Mesendoderm (in vitro differentiated cells): Measurements from ENCODE around the gene F10.
"Not testable (repeated sequence)": the region's sequence is repeated elsewhere in the genome, so short reads cannot be mapped to it uniquely, and the experiment has no call there.

Source experiments
- DNase-seq: peaks from one replicate; pipeline ENCODE4 v3.0.0; 2013
- H2AK5ac ChIP-seq: 2 replicates; pipeline ENCODE4 v1.6.1; 2013; ENCODE audit warnings: low read length, inconsistent platforms
- H2BK120ac ChIP-seq: 2 replicates; pipeline ENCODE4 v1.6.1; 2013; ENCODE audit warnings: low read depth, mild to moderate bottlenecking, low read length, moderate library complexity, mixed read lengths
- H2BK15ac ChIP-seq: replicated peaks from 2 replicates; pipeline ENCODE4 v1.6.1; 2013; ENCODE audit warnings: low read depth, mild to moderate bottlenecking, moderate library complexity
- H2BK5ac ChIP-seq: 2 replicates; pipeline ENCODE4 v1.6.1; 2013; ENCODE audit warnings: low read length, inconsistent platforms
- H3K18ac ChIP-seq: 2 replicates; pipeline ENCODE4 v1.6.1; 2013; ENCODE audit warnings: mild to moderate bottlenecking, low read length, mixed read lengths
- H3K23ac ChIP-seq: one replicate; pipeline ENCODE4 v1.6.1; 2013; ENCODE audit warnings: low read length
- H3K27ac ChIP-seq: 2 replicates; pipeline ENCODE4 v1.5.1; 2013; ENCODE audit warnings: low read depth, mild to moderate bottlenecking, inconsistent platforms, low read length, moderate library complexity
- H3K27me3 ChIP-seq: 2 replicates; pipeline ENCODE4 v1.6.1; 2013; ENCODE audit warnings: low read length, control low read depth, mild to moderate bottlenecking, inconsistent platforms; ENCODE audit not compliant: insufficient read depth, poor library complexity
- H3K36me3 ChIP-seq: 2 replicates; pipeline ENCODE4 v1.6.1; 2013; ENCODE audit warnings: low read length, inconsistent platforms; ENCODE audit not compliant: control insufficient read depth, insufficient read depth
- H3K4ac ChIP-seq: one replicate; pipeline ENCODE4 v1.6.1; 2013; ENCODE audit warnings: low read depth, mild to moderate bottlenecking, low read length, moderate library complexity
- H3K4me1 ChIP-seq: 2 replicates; pipeline ENCODE4 v1.6.1; 2013; ENCODE audit warnings: low read depth, low read length, inconsistent platforms; ENCODE audit not compliant: control insufficient read depth
- H3K4me2 ChIP-seq: 2 replicates; pipeline ENCODE4 v1.6.1; 2013; ENCODE audit warnings: low read length
- H3K4me3 ChIP-seq: 2 replicates; pipeline ENCODE4 v1.5.1; 2013; ENCODE audit warnings: mild to moderate bottlenecking, low read length
- H3K56ac ChIP-seq: one replicate; pipeline ENCODE4 v1.6.1; 2013; ENCODE audit warnings: low read length
- H3K79me1 ChIP-seq: 2 replicates; pipeline ENCODE4 v1.6.1; 2013; ENCODE audit warnings: low read length, inconsistent platforms
- H3K79me2 ChIP-seq: 2 replicates; pipeline ENCODE4 v1.6.1; 2013; ENCODE audit warnings: mild to moderate bottlenecking, low read length; ENCODE audit not compliant: control insufficient read depth, insufficient read depth
- H3K9ac ChIP-seq: 2 replicates; pipeline ENCODE4 v1.6.1; 2013; ENCODE audit warnings: low read length, inconsistent platforms
- H4K5ac ChIP-seq: one replicate; pipeline ENCODE4 v1.6.1; 2013; ENCODE audit warnings: low read length
- H4K8ac ChIP-seq: one replicate; pipeline ENCODE4 v1.6.1; 2013; ENCODE audit warnings: low read depth, mild to moderate bottlenecking, control low read depth, low read length, moderate library complexity
- WGBS: extraction: QIAGEN DNeasy Blood & Tissue Kit; methylation state at CpG from one replicate; pipeline ENCODE4 v1.1.7; 2013; ENCODE audit warnings: low lambda C conversion rate, missing lambda C conversion rate; ENCODE audit not compliant: insufficient coverage; ENCODE audit errors: extremely low coverage; 5-methylcytosine and 5-hydroxymethylcytosine counted together

The F10 gene

DNA sequence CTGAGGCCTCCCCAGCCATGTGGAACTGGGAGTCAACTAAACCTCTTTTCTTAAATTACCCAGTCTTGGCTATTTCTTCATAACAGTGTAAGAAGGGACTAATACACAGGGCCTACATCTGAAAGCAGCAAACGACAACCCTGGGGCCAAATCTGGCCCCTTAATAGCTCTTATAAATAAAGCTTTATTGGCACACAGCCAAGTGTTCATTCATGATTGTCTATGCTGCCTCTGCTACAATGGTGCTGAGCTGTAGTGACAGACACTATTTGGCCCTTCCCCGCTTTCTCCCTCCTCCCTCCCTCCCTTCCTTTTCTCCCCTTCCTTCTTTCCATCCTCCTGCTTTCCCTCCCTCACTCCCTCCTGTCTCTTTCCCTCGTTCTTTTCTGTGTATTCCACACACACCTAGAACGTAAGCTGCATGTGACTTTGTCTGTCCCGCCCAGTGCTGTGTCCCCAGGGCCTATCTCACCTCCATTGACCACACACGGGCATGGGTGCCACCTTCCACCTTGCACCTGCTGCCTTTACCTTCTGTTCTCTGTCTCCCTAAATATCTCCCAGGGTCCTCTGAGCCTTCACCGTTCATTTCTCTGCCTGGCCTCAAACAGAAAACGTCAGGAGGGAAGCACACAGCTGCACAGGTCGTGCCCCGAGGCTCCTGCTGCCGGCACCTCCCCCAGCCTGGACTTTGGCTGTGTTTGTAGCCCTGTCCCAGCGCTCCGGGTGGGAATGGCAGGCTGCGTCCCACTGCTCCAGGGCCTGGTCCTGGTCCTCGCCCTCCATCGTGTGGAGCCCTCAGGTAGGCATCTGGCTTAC lies 35.5 kb downstream of the F10 start, which contains the start of gene PROZ:
PROZ (plus strand) TSS at position 720 of the 819 bp plus-strand sequence; CDS start at position 733, 13 bp downstream.
- Histone ChIP-seq H3K36me3 (no peaks in the 10 kb centered on the region), H3K27ac (no peak within 1 kb of the TSS), H2BK15ac (no peak within 1 kb of the TSS), H2AK5ac (no peak within 1 kb of the TSS), H3K4ac (no peak within 1 kb of the TSS), H3K56ac (no peak within 1 kb of the TSS), H3K79me1 (no peaks in the 10 kb centered on the region), H4K8ac (no peak within 1 kb of the TSS), H3K9ac (no peak within 1 kb of the TSS), H3K4me1 (peaks cover 2% of the 10 kb centered on the region), H2BK5ac (no peak within 1 kb of the TSS), H2BK120ac (no peak within 1 kb of the TSS), H3K23ac (no peak within 1 kb of the TSS), H3K4me2 (no peak within 1 kb of the TSS), H3K79me2 (no peaks in the 10 kb centered on the region), H3K18ac (no peak within 1 kb of the TSS), H3K27me3 (no peaks in the 10 kb centered on the region), H4K5ac (no peak within 1 kb of the TSS), H3K4me3 (no peak within 1 kb of the TSS)
- DNase-seq, result no peak
- WGBS, result no CpG with 5 or more reads among the region's 16 CpGs

DNA sequence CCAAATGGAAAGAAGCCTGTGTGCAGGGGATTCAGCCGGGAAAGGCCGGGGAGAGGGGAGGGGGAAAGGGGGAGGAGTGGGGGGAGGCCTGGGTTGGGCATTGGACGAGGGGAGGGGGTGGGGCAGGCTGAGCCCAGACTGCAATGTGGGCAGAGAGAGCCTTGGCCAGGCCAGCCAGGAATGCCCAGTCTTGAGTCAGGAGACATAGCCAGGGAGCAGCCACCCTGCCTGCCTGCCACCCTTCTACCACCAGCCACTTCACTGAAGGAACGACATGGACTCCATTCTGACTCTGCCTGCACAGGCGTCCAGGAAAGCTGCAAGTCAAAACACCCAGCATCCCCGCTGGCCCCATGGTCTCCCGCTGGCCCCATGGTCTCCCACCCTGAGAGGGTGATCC lies 36.3 kb downstream of the F10 start:
- no CpG with 5 or more reads among the region's 7 CpGs for WGBS
- Histone ChIP-seq H3K79me1 (no peaks in the 10 kb centered on the region), H3K36me3 (no peaks in the 10 kb centered on the region), H3K4me3 (no peak overlapping the region), H3K4ac (no peak overlapping the region), H2AK5ac (no peak overlapping the region), H3K4me1 (peaks cover 4% of the 10 kb centered on the region), H3K23ac (no peak overlapping the region), H3K79me2 (no peaks in the 10 kb centered on the region), H2BK120ac (no peak overlapping the region), H4K5ac (no peak overlapping the region), H3K27me3 (no peaks in the 10 kb centered on the region), H4K8ac (no peak overlapping the region), H3K18ac (no peak overlapping the region), H3K4me2 (no peak overlapping the region), H2BK15ac (no peak overlapping the region), H2BK5ac (no peak overlapping the region), H3K27ac (no peak overlapping the region), H3K9ac (no peak overlapping the region), H3K56ac (no peak overlapping the region)
- DNase-seq, result no peak

DNA sequence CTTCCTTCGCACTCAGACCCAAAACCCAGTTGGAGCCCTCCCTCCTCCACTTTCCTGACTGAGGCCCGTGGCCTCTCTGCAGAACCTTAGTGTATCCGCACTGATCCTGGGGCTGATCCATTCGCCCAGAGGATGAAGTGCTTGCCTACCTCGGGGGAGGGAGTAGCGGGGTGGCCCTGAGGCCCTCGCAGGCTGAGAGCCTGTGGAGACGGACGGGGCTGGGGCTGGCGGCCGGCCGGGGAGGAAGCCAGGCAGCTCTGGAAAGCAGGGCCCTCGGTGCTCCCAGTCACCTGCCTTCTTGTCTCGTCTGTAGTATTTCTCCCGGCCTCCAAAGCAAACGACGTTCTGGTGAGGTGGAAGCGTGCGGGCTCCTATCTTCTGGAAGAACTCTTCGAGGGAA lies 37.1 kb downstream of the F10 start:
- no peak overlapping the region for H3K4me2 ChIP-seq
- H3K79me1 ChIP-seq, result no peaks in the 10 kb centered on the region
- no peak overlapping the region for H4K8ac ChIP-seq
- H3K4me3 ChIP-seq, result no peak overlapping the region
- no peaks in the 10 kb centered on the region for H3K79me2 ChIP-seq
- peaks cover 4% of the 10 kb centered on the region for H3K4me1 ChIP-seq
- no peak overlapping the region for H3K9ac ChIP-seq
- no peak overlapping the region for H3K23ac ChIP-seq
- H2BK5ac ChIP-seq, result no peak overlapping the region
- H2BK120ac ChIP-seq, result no peak overlapping the region
- H3K27me3 ChIP-seq, result no peaks in the 10 kb centered on the region
- no peak overlapping the region for H3K56ac ChIP-seq
- H3K4ac ChIP-seq, result no peak overlapping the region
- H2BK15ac ChIP-seq, result no peak overlapping the region
- WGBS, result no CpG with 5 or more reads among the region's 20 CpGs
- no peak overlapping the region for H2AK5ac ChIP-seq
- no peak overlapping the region for H4K5ac ChIP-seq
- no peaks in the 10 kb centered on the region for H3K36me3 ChIP-seq
- DNase-seq, result no peak
- H3K27ac ChIP-seq, result no peak overlapping the region
- H3K18ac ChIP-seq, result no peak overlapping the region

DNA sequence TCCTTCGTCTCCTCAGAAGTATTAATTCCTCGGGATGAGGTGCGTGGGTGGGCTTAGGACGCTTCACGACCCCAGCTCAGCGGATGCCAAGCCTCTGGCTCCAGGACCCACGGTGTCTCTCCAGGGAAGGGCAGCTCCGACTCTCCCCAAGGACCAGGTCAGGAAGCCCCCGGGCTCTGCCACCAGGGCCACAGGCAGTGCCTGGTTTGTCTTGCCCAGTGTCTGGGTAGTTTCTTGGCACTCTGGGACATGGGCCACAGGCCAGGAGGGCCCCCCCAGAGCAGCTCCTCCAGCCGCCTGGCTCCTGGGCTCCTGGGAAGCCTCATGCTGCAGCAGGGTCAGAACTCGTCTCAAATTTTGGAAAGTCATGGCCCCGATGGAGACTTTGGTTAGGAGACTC lies 38.4 kb downstream of the F10 start:
- Histone ChIP-seq H3K79me1 (no peaks in the 10 kb centered on the region), H3K4me3 (no peak overlapping the region), H4K8ac (no peak overlapping the region), H3K4me1 (peaks cover 4% of the 10 kb centered on the region), H2BK5ac (no peak overlapping the region), H2AK5ac (no peak overlapping the region), H3K23ac (no peak overlapping the region), H4K5ac (no peak overlapping the region), H2BK120ac (no peak overlapping the region), H2BK15ac (no peak overlapping the region), H3K4me2 (no peak overlapping the region), H3K4ac (no peak overlapping the region), H3K36me3 (no peaks in the 10 kb centered on the region), H3K79me2 (no peaks in the 10 kb centered on the region), H3K56ac (no peak overlapping the region), H3K9ac (no peak overlapping the region), H3K27me3 (no peaks in the 10 kb centered on the region), H3K27ac (no peak overlapping the region), H3K18ac (peak overlapping the region; percentile 28)
- DNase-seq, result no peak
- no CpG with 5 or more reads among the region's 12 CpGs for WGBS

DNA sequence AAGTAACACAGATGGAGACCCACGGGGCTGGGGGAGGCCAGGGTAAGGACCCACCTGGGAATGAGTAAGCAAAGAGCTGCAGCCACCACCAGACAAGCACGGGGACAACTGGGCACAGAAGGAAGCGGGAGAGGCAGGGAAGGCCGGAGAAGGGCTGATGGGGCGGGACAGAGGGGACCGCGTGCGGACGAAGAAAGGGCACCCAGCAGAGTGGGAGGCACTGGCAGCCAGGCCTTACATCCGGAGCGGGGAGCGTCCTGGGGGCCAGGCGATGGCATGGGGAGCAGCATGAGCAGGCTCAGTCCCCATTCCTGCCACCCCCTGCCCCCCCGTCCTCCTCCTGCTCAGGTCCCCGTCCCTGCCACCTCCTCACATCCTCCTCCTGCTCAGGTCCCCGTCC lies 38.8 kb downstream of the F10 start:
- Histone ChIP-seq H2BK15ac (no peak overlapping the region), H3K23ac (no peak overlapping the region), H3K36me3 (no peaks in the 10 kb centered on the region), H3K4me1 (peaks cover 4% of the 10 kb centered on the region), H3K18ac (peak overlapping the region; percentile 28), H2AK5ac (no peak overlapping the region), H3K4me2 (no peak overlapping the region), H3K79me2 (no peaks in the 10 kb centered on the region), H4K8ac (no peak overlapping the region), H2BK5ac (no peak overlapping the region), H2BK120ac (no peak overlapping the region), H3K4me3 (no peak overlapping the region), H3K79me1 (no peaks in the 10 kb centered on the region), H4K5ac (no peak overlapping the region), H3K4ac (no peak overlapping the region), H3K27ac (no peak overlapping the region), H3K9ac (no peak overlapping the region), H3K56ac (peak overlapping the region; percentile 56), H3K27me3 (no peaks in the 10 kb centered on the region)
- no peak for DNase-seq
- no CpG with 5 or more reads among the region's 16 CpGs for WGBS

DNA sequence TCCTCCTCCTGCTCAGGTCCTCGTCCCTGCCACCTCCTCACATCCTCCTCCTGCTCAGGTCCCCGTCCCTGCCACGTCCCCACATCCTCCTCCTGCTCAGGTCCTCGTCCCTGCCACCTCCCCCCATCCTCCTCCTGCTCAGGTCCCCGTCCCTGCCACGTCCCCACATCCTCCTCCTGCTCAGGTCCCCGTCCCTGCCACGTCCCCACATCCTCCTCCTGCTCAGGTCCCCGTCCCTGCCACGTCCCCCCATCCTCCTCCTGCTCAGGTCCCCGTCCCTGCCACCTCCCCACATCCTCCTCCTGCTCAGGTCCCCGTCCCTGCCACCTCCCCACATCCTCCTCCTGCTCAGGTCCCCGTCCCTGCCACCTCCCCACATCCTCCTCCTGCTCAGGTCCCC lies 39.4 kb downstream of the F10 start:
- H3K27ac ChIP-seq, H3K23ac ChIP-seq, H2BK5ac ChIP-seq, H4K5ac ChIP-seq, H3K9ac ChIP-seq, H3K27me3 ChIP-seq, H3K4ac ChIP-seq, DNase-seq, H3K79me2 ChIP-seq, H3K18ac ChIP-seq, H3K56ac ChIP-seq, H3K4me2 ChIP-seq, H2BK15ac ChIP-seq, H3K4me1 ChIP-seq, H2BK120ac ChIP-seq, H3K36me3 ChIP-seq, H4K8ac ChIP-seq, H3K79me1 ChIP-seq, H2AK5ac ChIP-seq, H3K4me3 ChIP-seq: not testable (repeated sequence)
- WGBS, result no CpG with 5 or more reads among the region's 13 CpGs
